ENCODE results near the gene ALB.

ALB gene

DNA sequence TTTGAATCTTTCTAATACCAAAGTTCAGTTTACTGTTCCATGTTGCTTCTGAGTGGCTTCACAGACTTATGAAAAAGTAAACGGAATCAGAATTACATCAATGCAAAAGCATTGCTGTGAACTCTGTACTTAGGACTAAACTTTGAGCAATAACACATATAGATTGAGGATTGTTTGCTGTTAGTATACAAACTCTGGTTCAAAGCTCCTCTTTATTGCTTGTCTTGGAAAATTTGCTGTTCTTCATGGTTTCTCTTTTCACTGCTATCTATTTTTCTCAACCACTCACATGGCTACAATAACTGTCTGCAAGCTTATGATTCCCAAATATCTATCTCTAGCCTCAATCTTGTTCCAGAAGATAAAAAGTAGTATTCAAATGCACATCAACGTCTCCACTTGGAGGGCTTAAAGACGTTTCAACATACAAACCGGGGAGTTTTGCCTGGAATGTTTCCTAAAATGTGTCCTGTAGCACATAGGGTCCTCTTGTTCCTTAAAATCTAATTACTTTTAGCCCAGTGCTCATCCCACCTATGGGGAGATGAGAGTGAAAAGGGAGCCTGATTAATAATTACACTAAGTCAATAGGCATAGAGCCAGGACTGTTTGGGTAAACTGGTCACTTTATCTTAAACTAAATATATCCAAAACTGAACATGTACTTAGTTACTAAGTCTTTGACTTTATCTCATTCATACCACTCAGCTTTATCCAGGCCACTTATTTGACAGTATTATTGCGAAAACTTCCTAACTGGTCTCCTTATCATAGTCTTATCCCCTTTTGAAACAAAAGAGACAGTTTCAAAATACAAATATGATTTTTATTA is 28.3 kb downstream of the ALB start:
- no peak for DNase-seq

DNA sequence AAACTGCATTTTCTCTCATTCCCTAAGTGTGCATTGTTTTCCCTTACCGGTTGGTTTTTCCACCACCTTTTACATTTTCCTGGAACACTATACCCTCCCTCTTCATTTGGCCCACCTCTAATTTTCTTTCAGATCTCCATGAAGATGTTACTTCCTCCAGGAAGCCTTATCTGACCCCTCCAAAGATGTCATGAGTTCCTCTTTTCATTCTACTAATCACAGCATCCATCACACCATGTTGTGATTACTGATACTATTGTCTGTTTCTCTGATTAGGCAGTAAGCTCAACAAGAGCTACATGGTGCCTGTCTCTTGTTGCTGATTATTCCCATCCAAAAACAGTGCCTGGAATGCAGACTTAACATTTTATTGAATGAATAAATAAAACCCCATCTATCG is 29.1 kb downstream of the ALB start:
- no peak for DNase-seq

DNA sequence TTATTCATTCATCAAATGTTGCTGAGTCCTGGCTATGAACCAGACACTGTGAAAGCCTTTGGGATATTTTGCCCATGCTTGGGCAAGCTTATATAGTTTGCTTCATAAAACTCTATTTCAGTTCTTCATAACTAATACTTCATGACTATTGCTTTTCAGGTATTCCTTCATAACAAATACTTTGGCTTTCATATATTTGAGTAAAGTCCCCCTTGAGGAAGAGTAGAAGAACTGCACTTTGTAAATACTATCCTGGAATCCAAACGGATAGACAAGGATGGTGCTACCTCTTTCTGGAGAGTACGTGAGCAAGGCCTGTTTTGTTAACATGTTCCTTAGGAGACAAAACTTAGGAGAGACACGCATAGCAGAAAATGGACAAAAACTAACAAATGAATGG is 30.2 kb downstream of the ALB start:
- DNase-seq, result no peak

DNA sequence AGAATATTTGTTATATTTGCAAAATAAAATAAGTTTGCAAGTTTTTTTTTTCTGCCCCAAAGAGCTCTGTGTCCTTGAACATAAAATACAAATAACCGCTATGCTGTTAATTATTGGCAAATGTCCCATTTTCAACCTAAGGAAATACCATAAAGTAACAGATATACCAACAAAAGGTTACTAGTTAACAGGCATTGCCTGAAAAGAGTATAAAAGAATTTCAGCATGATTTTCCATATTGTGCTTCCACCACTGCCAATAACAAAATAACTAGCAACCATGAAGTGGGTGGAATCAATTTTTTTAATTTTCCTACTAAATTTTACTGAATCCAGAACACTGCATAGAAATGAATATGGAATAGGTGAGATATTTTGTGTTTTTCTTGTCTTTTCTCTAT is 31.9 kb downstream of the ALB start, which contains the start of gene AFP:
TSS of gene AFP (plus strand) at position 238 of the 400 bp plus-strand sequence. CDS start at position 280, 42 bp downstream.
- DNase-seq, result no peak

DNA sequence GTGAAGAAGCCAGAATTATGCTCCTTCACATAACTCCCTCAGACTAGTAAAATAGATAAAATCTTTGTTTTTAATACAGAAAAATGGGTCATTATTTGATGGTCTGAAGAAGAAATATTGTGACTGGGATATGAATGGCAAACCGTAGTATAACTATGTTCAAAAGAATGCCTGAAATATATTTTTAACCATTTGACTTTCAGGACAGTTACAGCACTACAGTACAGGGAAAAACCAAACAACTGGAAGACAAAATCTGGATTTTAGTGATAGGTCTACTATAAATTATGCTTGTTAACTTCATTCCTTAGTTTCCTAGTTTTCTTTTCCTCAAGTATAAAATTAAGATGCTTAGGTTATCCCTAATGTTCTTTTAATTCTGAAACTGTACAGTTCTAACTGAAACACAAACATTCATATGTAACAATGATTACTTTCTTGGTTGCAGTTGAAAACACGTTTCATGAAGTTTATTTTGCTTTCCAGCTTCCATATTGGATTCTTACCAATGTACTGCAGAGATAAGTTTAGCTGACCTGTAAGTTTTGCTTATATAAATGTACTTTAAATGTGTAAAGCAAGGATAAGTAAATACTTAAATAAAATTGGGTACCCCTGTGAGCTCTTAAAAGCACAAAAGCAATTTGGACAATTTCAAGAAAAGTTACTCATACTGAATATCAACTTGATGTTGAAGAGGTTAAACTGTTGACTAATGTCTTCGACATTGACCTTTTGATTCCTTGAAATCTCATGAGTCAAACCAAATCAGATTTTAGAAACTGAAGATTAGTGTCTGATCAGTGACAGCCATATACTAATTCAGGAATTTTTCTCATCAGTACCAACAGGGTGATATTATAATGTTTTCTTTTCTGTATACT is 32.8 kb downstream of the ALB start:
- DNase-seq, result no peak

DNA sequence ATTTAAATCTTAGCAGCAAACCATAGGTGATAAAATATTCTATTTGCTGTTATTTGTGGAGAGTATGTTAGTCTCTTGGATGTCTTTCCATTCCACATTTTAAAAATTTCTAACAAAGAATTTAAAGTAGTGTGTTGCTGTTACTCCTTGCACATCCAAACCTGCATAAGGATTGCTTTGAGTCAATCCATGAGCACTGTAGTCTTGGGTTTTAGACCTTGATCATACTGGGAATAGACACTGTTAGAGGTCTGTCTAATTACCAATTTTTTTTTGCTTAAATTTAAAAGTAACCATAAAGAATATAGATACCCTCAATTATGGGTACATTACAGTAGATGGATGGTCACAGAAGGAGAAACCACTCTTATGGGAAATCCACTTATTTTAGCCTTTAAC is 33.5 kb downstream of the ALB start:
- DNase-seq, result no peak

DNA sequence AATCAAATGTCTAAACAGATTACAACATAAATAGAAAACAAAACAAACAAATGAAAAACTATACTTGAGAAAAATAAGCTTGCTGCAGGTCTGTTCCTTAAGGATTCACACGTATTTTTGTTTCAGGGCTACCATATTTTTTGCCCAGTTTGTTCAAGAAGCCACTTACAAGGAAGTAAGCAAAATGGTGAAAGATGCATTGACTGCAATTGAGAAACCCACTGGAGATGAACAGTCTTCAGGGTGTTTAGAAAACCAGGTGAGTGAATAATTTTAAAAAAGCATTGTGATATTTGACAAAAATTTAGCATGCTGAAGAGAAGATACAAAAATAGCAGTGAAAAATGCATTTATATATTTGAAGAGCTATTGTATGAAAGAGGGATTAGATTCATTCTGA is 34.0 kb downstream of the ALB start:
- DNase-seq, result no peak

DNA sequence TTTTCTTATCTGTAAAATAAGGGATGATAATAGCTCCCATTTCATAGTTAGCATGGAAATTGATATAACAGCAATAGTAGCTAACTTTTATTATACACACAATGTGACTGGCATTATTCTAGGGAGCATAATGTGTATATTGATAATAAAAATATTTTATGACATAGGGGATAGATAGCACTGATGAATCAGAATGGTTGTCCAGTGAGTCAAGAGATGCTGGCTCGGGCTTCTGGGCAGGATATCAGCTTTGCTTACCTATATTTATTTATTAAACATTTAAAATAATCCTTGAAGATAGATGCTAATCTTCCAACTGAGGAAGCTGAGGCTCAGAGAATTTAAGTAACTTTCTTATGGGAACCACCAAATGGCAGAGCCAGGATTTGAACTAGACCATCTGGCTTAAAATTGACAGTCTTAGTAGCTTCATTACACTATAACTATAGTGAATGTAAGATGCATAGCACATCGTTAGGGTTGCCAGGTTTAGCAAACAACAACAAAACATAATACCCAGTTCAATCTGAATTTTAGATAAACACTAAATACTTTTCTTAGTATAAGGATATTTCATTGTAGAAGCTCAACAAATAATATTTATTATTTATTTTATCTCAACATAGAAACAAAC is 34.6 kb downstream of the ALB start:
- DNase-seq, result no peak

DNA sequence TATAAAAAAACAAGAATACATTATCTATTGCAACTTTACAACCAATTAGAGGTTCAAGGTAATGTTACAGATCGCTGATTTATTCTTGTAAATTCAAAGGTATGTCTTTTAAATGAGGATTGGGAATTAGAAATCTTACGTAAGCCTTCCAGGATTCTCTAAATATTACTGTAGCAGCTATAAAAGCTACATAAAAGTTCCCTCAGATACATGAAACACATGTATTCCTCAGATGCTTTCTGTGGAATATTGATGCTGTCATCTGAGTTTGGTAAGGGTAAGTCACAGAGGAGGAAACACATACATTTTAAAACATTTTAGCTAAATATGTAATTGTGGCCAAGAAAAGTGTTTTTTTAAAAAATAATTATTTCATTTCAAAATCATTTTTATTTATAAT is 35.4 kb downstream of the ALB start:
- no peak for DNase-seq

DNA sequence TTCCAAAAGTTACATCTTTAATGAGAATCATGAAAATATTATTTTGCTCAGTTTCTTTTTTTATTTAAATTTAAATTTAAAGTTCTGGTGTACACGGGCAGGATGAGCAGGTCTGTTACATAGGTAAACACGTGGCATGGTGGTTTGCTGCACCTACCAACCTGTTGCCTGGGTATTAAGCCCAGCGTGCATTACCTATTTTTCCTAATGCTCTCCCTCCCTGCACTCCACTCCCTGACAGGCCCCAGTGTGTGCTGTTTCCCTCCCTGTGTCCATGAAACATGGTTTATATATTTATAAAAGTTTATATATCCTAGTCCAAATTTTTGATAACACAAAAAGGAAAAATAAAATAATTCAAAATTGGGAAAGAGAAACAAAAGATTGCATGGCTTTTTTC is 35.9 kb downstream of the ALB start:
- DNase-seq, result no peak

DNA sequence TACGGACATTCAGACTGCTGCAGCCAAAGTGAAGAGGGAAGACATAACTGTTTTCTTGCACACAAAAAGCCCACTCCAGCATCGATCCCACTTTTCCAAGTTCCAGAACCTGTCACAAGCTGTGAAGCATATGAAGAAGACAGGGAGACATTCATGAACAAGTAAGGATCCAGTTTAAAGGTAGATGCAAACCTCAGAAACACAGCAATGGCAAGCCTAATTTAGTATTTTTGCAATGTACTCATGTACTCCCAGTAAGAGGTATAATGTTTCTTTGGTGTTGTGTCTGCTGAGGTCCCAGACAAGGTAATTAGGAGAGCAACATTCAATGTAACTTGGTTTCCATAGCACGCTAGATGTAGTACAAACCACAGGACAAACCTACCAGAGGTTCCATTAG is 36.6 kb downstream of the ALB start:
- DNase-seq, result no peak

DNA sequence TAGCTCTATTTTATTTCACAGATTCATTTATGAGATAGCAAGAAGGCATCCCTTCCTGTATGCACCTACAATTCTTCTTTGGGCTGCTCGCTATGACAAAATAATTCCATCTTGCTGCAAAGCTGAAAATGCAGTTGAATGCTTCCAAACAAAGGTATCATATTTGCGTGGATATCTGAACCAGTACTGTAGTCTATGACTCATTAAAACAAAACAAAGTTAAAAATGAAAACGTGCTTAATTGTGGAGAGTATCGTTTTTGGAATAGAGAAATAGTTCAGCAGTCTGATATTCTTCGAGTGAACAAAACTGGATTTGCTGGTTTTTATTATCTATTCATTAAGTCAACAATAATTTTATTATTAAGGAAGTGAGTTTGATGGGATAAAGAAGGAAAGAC is 38.2 kb downstream of the ALB start:
- DNase-seq, result no peak

DNA sequence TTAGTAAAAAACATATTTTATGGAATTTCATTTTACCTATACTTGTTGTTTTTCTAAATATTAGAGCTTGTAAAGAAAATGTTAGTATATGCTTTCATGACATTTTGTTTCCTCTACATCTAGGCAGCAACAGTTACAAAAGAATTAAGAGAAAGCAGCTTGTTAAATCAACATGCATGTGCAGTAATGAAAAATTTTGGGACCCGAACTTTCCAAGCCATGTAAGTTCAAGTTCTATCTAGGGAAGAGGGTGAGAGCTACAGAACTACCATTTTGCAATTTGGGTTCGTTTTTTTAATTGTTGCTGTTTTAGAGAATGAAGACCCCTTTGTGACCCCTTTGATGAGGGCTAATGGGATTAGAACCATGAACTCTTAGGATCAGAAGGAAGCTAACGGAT is 39.1 kb downstream of the ALB start:
- no peak for DNase-seq

DNA sequence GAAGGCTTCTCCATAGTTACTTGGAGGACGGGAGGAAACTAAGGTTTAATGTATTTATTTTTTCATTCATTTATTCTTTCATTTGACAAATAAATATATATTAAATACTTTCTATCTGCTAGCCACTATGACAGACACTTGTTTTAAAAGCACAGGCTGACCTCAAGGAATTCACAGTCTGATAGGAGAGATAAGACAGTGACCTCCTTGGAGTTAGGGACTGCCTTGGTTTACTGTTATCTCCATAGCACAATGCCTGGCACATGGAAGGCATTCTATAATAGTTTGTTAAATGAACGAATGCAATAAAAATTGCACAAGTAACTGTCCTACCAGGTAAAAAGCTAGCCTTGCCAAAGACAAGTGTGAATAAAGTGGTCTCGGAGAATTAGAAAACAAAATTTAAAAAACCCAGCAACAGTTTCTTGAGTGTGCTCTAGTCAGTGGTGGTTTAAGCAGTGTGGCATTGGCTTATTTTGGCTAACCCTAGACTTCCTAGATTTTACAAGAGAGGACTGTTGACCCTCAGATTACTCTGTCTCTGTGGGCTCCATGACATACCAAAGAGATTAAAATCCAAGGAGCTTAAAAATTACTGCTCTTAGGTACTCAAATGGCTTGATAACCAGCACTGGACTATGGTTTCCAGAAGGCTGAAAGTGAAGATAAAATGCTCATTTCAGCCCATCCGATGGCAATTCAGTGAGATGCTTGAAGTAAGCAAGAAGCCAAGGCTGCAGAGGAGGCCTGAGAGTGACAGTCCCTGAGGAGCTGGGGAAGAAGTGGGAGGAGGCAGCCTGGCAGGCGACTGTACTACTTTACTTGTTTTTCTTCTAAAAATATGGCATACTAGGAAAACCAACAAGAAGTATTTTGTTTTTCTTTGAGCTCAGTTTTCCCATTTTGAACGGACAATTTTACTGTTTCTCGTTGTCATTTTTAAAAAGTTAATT is 41.6 kb downstream of the ALB start:
- no peak for DNase-seq

DNA sequence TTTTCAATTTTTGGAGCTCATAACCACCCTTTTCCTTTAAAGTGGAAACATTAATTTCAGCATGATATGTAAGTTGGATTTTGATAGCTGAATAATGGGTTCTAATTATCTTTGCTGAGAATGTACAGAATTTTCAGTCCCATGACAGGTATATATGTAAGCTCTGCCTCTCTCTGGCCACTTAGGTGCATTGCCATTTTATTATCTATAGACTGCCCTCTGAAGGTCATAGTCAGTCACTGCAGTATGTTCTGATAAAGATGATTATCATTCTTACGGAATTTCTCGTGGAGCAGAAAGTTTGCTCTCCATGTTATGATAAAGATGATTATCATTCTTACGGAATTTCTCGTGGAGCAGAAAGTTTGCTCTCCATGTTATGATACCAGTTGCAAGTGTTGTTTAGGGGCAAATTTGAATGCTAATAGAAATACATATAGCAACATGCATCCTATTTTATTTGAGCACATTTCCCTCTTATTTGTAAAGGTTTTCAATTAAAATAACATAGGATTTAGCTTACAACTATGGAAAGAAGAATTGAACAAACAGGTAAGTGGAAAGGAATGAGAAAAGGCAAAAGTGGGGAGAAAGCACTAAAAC is 42.4 kb downstream of the ALB start:
- peak in 1 of 2 donors; percentile 36 for DNase-seq

DNA sequence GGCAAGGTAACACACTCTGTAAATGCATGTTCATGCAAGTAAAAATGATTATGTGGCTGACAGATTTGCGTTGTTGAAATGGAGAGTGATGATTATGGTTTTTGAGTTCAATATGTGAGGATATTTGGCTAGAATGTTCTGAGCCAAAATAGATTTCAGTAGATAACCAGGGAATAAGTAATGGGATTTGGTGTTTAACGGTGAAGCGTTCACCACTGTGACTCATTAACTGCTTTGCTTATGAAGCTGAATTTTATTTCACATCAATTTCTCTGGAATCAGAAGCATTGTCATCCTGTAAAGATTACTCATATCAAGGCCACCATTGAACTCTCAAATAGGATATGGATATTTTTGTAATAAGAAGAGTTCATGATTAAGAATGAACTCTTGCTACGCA is 43.6 kb downstream of the ALB start:
- DNase-seq, result no peak

DNA sequence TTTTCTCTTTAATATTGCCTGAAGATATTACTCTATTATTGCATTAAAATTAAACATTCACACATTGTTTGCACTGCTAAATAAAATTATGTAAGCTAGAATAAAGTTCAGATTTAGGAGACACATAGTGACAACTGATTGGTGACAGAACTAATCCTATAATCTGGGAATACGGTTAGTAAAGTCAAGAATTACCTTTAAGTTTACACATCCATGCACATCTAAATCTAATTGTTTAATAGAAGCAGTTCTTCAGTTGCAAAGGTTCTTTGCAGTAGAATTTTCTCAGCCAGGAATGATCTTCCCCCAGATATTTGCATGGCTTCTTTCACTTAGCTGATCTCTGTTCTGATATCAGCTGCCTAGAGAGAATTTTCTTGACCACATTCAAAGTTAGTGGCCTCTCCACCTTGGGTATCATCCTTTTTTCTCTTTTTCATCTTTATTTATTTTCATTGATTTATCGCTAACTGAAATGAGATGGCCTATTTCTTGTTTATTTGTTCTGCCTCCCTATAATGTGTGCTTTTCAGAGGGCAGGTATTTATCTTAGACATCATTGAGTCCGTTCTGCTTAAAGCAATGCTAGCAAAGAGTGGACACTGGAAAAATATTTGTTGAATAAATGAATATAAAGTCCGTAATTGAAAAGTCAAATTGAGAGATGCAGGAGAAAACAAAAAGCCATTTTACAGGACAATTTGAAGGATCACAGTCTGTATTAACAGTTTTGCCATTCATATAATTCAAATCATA is 44.5 kb downstream of the ALB start:
- DNase-seq, result no peak

DNA sequence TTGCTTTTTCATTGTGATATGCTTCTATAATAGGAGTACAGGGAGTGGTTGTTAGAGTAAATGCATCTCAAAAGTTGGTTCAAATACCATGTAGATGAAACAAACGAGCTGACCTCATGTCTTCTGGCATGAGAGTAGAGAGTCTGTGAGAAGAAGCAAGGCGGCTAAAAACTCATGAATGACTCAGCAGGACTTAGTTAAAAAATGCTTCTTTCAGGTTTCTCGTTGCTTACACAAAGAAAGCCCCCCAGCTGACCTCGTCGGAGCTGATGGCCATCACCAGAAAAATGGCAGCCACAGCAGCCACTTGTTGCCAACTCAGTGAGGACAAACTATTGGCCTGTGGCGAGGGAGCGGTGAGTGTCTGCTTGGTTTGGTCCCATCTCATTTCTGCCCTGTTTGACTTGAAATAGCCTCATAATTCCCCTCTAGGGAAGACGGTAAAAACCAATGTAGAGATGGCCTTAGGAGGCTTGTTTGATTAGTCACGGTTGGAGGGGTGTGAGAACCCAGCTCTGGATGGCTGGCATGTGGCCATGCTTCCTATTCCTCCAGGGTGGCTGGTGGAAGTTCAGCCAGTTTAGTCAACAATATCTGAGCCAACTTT is 46.4 kb downstream of the ALB start:
- DNase-seq, result no peak

DNA sequence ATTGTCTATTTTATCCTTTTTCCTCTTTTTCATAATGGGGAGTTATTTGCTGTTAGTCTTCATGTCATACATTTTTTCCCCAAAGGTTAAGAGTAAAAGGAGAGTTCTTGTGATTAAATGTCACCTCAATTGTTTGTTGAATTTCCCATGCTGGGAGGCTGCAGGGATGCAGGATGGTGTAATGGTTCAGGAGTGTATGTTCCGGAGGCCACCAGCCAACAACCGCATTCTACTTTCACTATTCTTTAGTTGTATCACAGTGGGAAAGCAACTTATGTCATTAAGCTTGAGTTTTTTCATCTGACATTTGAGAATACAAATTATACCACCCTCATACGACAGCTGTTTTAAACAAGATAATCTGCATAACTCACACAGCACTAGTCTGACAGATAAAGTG is 47.3 kb downstream of the ALB start:
- DNase-seq, result no peak

DNA sequence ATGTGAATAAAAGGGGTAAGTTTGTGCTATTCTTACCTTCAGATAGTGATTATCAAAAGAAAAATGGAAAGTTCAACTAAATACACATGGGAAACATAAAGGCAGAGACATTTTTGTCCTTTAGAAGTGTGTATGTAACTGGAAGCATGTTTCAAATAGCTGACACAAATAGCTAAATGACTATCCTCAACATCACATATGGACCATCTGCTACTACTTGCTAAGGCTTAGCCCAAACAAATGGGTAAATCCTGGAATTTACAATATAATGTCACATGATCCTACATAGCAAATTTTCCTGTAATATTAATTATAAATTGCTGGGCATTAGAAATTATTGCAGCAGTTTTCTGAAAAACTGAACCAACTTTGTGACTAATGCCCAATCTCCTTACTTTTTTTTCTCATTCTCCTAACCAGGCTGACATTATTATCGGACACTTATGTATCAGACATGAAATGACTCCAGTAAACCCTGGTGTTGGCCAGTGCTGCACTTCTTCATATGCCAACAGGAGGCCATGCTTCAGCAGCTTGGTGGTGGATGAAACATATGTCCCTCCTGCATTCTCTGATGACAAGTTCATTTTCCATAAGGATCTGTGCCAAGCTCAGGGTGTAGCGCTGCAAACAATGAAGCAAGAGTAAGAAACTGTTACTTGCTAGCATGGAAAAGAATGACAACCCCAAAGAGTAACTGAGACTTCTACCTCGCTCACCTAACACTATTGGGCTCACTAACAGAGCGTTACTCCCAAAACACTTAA is 48.1 kb downstream of the ALB start:
- DNase-seq, result no peak

All from CD4-positive, alpha-beta T cell treated with Interleukin-4 for 1 hour (primary cell).